Endothelial cell of umbilical vein (primary cell): ENCODE data around the gene NRAS. TPM values are rescaled to one million over a fixed set of nuclear protein-coding genes. Genes with fewer than 3 reads are reported as not detected.

Experiments used
- BruUV-seq: library from RNA; stranded (reverse); fragments of 400-500 nt; replicated peaks from 2 replicates; lab custom pipeline; 2021; lab: Mats Ljungman, UMichigan
- CTCF ChIA-PET: fragments of 300-600, 350-600 bp; sonication (Branson Sonifier 250); formaldehyde crosslinking; loops from one replicate; lab custom pipeline; 2021; ENCODE audit warnings: antibody characterized with exemption, inconsistent platforms; lab: Charles Lee
- POLR2A ChIA-PET: fragments of 300-600, 350-600 bp; sonication (Branson Sonifier 250); formaldehyde crosslinking; loops from one replicate; lab custom pipeline; 2021; ENCODE audit warnings: antibody characterized with exemption, inconsistent platforms; lab: Charles Lee
- DNase-seq: peaks from one replicate; pipeline ENCODE4 v3.0.0-alpha.2; 2011; ENCODE audit warnings: low read depth, low spot score
- FAIRE-seq: peaks from 2 replicates; lab custom pipeline; 2011; peaks lifted over from hg19 to GRCh38; lab: Jason Lieb, UNC
- H2AFZ ChIP-seq: 2 replicates; pipeline ENCODE4 v1.6.0; 2012; ENCODE audit warnings: low read depth, low read length, control low read depth, inconsistent platforms
- H3K27ac ChIP-seq: 2 replicates; pipeline ENCODE4 v1.5.1; 2011; ENCODE audit warnings: low read depth, mild to moderate bottlenecking, control low read depth, low read length, moderate library complexity; ENCODE audit not compliant: insufficient read depth
- H3K27me3 ChIP-seq, 2 experiments: 2 replicates each; pipeline versions ENCODE4 v1.6.0 to v1.6.1; 2011; ENCODE audit warnings: low read length in 2 of 2, mixed read lengths in 1 of 2; ENCODE audit not compliant: control insufficient read depth in 2 of 2, insufficient read depth in 2 of 2
- H3K36me3 ChIP-seq, 2 experiments: 2 replicates in 1 of 2; 3 replicates in 1 of 2; pipeline ENCODE4 v1.5.1; 2011; ENCODE audit warnings: low read length in 2 of 2, mild to moderate bottlenecking in 1 of 2, moderate library complexity in 1 of 2; ENCODE audit not compliant: control insufficient read depth in 2 of 2, insufficient read depth in 2 of 2; ENCODE audit errors: extremely low read depth in 1 of 2
- H3K4me1 ChIP-seq: 3 replicates; pipeline ENCODE4 v1.5.1; 2011; ENCODE audit warnings: mild to moderate bottlenecking, low read length; ENCODE audit not compliant: control insufficient read depth, insufficient read depth; ENCODE audit errors: extremely low read depth
- H3K4me2 ChIP-seq: 2 replicates; pipeline ENCODE4 v1.6.1; 2011; ENCODE audit warnings: low read length, control low read depth, mixed read lengths; ENCODE audit not compliant: insufficient read depth
- H3K4me3 ChIP-seq, 3 experiments: fragments of 200-600 bp in 1 of 3; sonication (generic), shearing (Covaris generic) in 1 of 3; replicated peaks in 1 of 3; 2 replicates each; pipeline ENCODE4 v1.5.1; 2011 to 2016; ENCODE audit warnings: control low read depth in 3 of 3, low read length in 3 of 3, mild to moderate bottlenecking in 2 of 3, inconsistent platforms in 1 of 3, low read depth in 1 of 3, moderate library complexity in 1 of 3; ENCODE audit not compliant: insufficient read depth in 1 of 3
- H3K79me2 ChIP-seq: 2 replicates; pipeline ENCODE4 v1.6.0; 2012; ENCODE audit warnings: low read length, inconsistent platforms; ENCODE audit not compliant: control insufficient read depth, insufficient read depth
- H3K9ac ChIP-seq: replicated peaks from 2 replicates; pipeline ENCODE3; 2011; ENCODE audit warnings: low read length, control low read depth; ENCODE audit not compliant: insufficient read depth; ENCODE audit errors: extremely low read depth
- H3K9me1 ChIP-seq: replicated peaks from 3 replicates; pipeline ENCODE4 v1.6.0; 2011; ENCODE audit warnings: mild to moderate bottlenecking, low read length; ENCODE audit not compliant: control insufficient read depth, insufficient read depth; ENCODE audit errors: extremely low read depth
- H3K9me3 ChIP-seq: replicated peaks from 2 replicates; pipeline ENCODE4 v1.5.1; 2012; ENCODE audit warnings: low read length, inconsistent platforms; ENCODE audit not compliant: control insufficient read depth, insufficient read depth
- H4K20me1 ChIP-seq: replicated peaks from 2 replicates; pipeline ENCODE3; 2011; ENCODE audit warnings: mild to moderate bottlenecking, low read length; ENCODE audit not compliant: control insufficient read depth, insufficient read depth; ENCODE audit errors: extremely low read depth
- CTCF ChIP-seq, 2 donors: IDR thresholded peaks; 1 replicate in 1 of 2; 2 replicates in 1 of 2; pipeline ENCODE4 v1.5.1; 2011; ENCODE audit warnings: low read length in 2 of 2, mild to moderate bottlenecking in 2 of 2, moderate library complexity in 2 of 2, control low read depth in 1 of 2, inconsistent platforms in 1 of 2, low read depth in 1 of 2; ENCODE audit not compliant: insufficient read depth in 1 of 2; ENCODE audit errors: extremely low read depth in 1 of 2
- EZH2 ChIP-seq: IDR thresholded peaks from 2 replicates; pipeline ENCODE4 v1.6.1; 2012; ENCODE audit warnings: borderline replicate concordance, low read depth, mild to moderate bottlenecking, moderate library complexity, low read length, inconsistent platforms; ENCODE audit not compliant: severe bottlenecking
- FOS ChIP-seq: IDR thresholded peaks from 2 replicates; pipeline ENCODE4 v1.6.1; 2011; ENCODE audit warnings: mild to moderate bottlenecking, low read length, moderate library complexity, borderline replicate concordance; ENCODE audit not compliant: insufficient read depth
- GATA2 ChIP-seq: IDR thresholded peaks from 2 replicates; pipeline ENCODE4 v1.7.0; 2011; ENCODE audit warnings: low read depth, mild to moderate bottlenecking, moderate library complexity, mixed read lengths, low read length; ENCODE audit not compliant: insufficient read length, insufficient read depth
- JUN ChIP-seq: IDR thresholded peaks from 2 replicates; pipeline ENCODE4 v1.6.1; 2011; ENCODE audit warnings: borderline replicate concordance, low read depth; ENCODE audit not compliant: insufficient read length, insufficient read depth
- MAX ChIP-seq: IDR thresholded peaks from 2 replicates; pipeline ENCODE4 v1.6.1; 2011; ENCODE audit not compliant: insufficient read depth, insufficient read length
- MYC ChIP-seq: IDR thresholded peaks from one replicate; pipeline ENCODE4 v1.6.1; 2011; ENCODE audit warnings: mild to moderate bottlenecking, low read depth, low read length
- POLR2A ChIP-seq: IDR thresholded peaks from 2 replicates; pipeline ENCODE4 v1.6.1; 2012; ENCODE audit warnings: low read depth, mild to moderate bottlenecking, control low read depth, low read length
- POLR2AphosphoS5 ChIP-seq: IDR thresholded peaks from 2 replicates; pipeline ENCODE4 v1.6.1; 2012; ENCODE audit warnings: low read depth, mild to moderate bottlenecking, control low read depth, low read length, moderate library complexity; ENCODE audit not compliant: insufficient read depth
- dilution Hi-C: fragments of 300-500 bp; cut with MboI; formaldehyde crosslinking; loops from one replicate; pipeline ENCODE4 v1.15.0; 2019; ENCODE audit warnings: low sequenced_read_pairs; ENCODE audit not compliant: extremely low pct_ligation_motif_present
- intact Hi-C: fragments of 100-400 bp; cut with micrococcal nuclease; formaldehyde crosslinking; loops from one replicate; pipeline ENCODE4 v1.10.0; 2022
- polyA plus RNA-seq, 4 experiments: library from polyadenylated mRNA; depleted of rRNA in 3 of 4; stranded (reverse) in 3 of 4; unstranded in 1 of 4; fragments of >200 nt; gene quantifications; 2 replicates each; pipeline versions ENCODE4 v1.2.1 to v1.2.3, GENCODE V29; 2011 to 2012; ENCODE audit warnings: missing spikeins in 1 of 4
- total RNA-seq: library from RNA; stranded (reverse); gene quantifications from 2 replicates; pipeline ENCODE4 v1.2.3, GENCODE V29; 2021

NRAS gene
- total and polyA plus RNA-seq, 2 donors (not counting 3 experiments of a cell fraction or from before 2014, with no cell fraction given), result 29.4 to 76.5 TPM

- H3K4me1 ChIP-seq, result no peaks in the 10 kb centered on the region
- DNase-seq (no peak), FAIRE-seq (no peak)
- H3K27ac ChIP-seq, result no peak overlapping the region
- no peaks in the 10 kb centered on the region for H3K36me3 ChIP-seq
- no peak overlapping the region for H2AFZ ChIP-seq
- ChIA-PET POLR2A (no interaction called here), CTCF (interaction anchor here (0.8 to 1.2 kb wide), 5 partner anchors 9 to 346 kb away, joined by 3 to 4 read pairs (median 3); partner anchors contain the start of genes DENND2C and NRAS)
- no peak overlapping the region for H3K9ac ChIP-seq
- peaks cover 3 to 10% of the 10 kb centered on the region in 2 experiments for H3K27me3 ChIP-seq
- BruUV-seq, result no TSS peak
- no peaks in the 10 kb centered on the region for H4K20me1 ChIP-seq
- no peak overlapping the region for H3K4me3 ChIP-seq
- intact Hi-C loops (no loop called here), dilution Hi-C loops (no loop called here)
- no peaks in the 10 kb centered on the region for H3K9me3 ChIP-seq
- no peak overlapping the region for H3K4me2 ChIP-seq
- no peak for TF ChIP-seq MAX
- no peak for TF ChIP-seq FOS
- H3K9me1 ChIP-seq, result no peaks in the 10 kb centered on the region
- H3K79me2 ChIP-seq, result no peaks in the 10 kb centered on the region
Observed at GRCh38 chr1:114692947-114693346, 23.6 kb downstream of the NRAS start.

DNA sequence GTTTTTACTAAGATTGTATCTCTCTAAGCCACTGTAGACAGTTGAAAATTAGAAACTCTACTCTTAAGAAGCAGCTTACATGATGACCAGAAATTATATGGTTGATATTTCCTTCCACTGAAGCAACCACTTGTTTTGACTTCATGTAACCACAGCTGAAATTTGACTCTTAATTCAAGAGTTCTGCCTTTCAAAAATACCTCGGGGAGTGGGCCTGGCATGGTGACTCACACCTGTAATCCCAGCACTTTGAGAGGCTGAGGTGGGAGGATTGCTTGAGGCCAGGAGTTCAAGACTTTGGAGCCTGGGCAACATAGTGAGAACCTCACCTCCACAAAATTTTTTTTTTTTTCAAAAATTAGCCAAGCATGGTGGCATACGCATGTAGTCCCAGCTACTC is 25.5 kb downstream of the NRAS start:
- POLR2A ChIA-PET, result no interaction called here
- H3K9me3 ChIP-seq, result no peaks in the 10 kb centered on the region
- no peaks in the 10 kb centered on the region for H3K4me1 ChIP-seq
- H3K9me1 ChIP-seq, result no peaks in the 10 kb centered on the region
- no peak for FAIRE-seq
- TF ChIP-seq EZH2 (no peak), JUN (no peak), MAX (no peak), MYC (no peak), FOS (no peak), POLR2AphosphoS5 (no peak), CTCF (IDR thresholded peaks at IDR 0.05; ENCODE audit: extremely low read depth in 1 of 2, insufficient read depth in 1 of 2, low read depth in 1 of 2, low read length in 2 of 2) (no peak), POLR2A (no peak), GATA2 (no peak)
- H3K27me3 ChIP-seq, result peaks cover 4 to 8% of the 10 kb centered on the region in 2 experiments
- H3K27ac ChIP-seq, result no peak overlapping the region
- no peak overlapping the region for H3K4me3 ChIP-seq
- no peaks in the 10 kb centered on the region for H3K79me2 ChIP-seq
- BruUV-seq, result no TSS peak
- CTCF ChIA-PET, result no interaction called here
- no peaks in the 10 kb centered on the region for H4K20me1 ChIP-seq
- DNase-seq, result no peak
- H3K9ac ChIP-seq, result no peak overlapping the region
- H2AFZ ChIP-seq, result no peak overlapping the region
- intact Hi-C loops, result no loop called here
- H3K4me2 ChIP-seq, result no peak overlapping the region
- H3K36me3 ChIP-seq, result no peaks in the 10 kb centered on the region
- dilution Hi-C loops, result no loop called here
